HEK293 (cell line): ENCODE data around the gene PPP2R3A.
"Not testable (repeated sequence)": the region's sequence is repeated elsewhere in the genome, so short reads cannot be mapped to it uniquely, and the experiment has no call there.

ENCODE experiments used
- CTCF ChIA-PET: fragments of 350-600 bp; formaldehyde crosslinking; extraction: SDS; loops from one replicate; lab custom pipeline; 2021; ENCODE audit warnings: antibody characterized with exemption; lab: Yijun Ruan, JAX
- POLR2A ChIA-PET: fragments of 300-600 bp; formaldehyde crosslinking; extraction: SDS; loops from one replicate; lab custom pipeline; 2020; ENCODE audit warnings: antibody characterized with exemption, inconsistent platforms; lab: Yijun Ruan, JAX
- H3K27ac ChIP-seq: fragments of 200-500 bp; sonication (Bioruptor generic); 2 replicates; pipeline ENCODE4 v1.5.1; 2014; ENCODE audit warnings: low read depth, low read length, control low read depth, inconsistent platforms; ENCODE audit errors: extremely low read depth
- H3K36me3 ChIP-seq, 2 experiments: fragments of 200-500 bp in 1 of 2; sonication (Bioruptor generic) in 1 of 2; 1 replicate in 1 of 2; 2 replicates in 1 of 2; pipeline ENCODE4 v1.5.1; 2014 to 2017; ENCODE audit warnings: inconsistent platforms in 2 of 2, low read length in 2 of 2; ENCODE audit not compliant: control insufficient read depth in 2 of 2, insufficient read depth in 1 of 2
- H3K4me1 ChIP-seq: fragments of 200-500 bp; sonication (Bioruptor generic); 2 replicates; pipeline ENCODE4 v1.5.1; 2014; ENCODE audit warnings: mild to moderate bottlenecking, low read length, inconsistent platforms; ENCODE audit not compliant: control insufficient read depth, insufficient read depth
- H3K4me3 ChIP-seq: 2 replicates; pipeline ENCODE4 v1.5.1; 2011; ENCODE audit warnings: low read depth, mild to moderate bottlenecking, control low read depth, low read length, moderate library complexity
- H3K9me3 ChIP-seq: fragments of 200-500 bp; sonication (Bioruptor generic); 2 replicates; pipeline ENCODE4 v1.5.1; 2014; ENCODE audit warnings: low read depth, low read length, inconsistent platforms; ENCODE audit not compliant: control insufficient read depth, insufficient read depth
- AEBP2 ChIP-seq: fragments of 450-650 bp; formaldehyde crosslinking; IDR thresholded peaks from 2 replicates; pipeline ENCODE4 v1.5.1; 2016; ENCODE audit warnings: missing biosample characterization, missing genetic modification characterization, borderline replicate concordance
- FEZF1 ChIP-seq: fragments of 450-650 bp; formaldehyde crosslinking; IDR thresholded peaks from 2 replicates; pipeline ENCODE4 v1.5.1; 2016; ENCODE audit warnings: missing biosample characterization, missing genetic modification characterization
- GLIS1 ChIP-seq: fragments of 450-650 bp; formaldehyde crosslinking; IDR thresholded peaks from 2 replicates; pipeline ENCODE4 v1.5.1; 2016; ENCODE audit warnings: missing biosample characterization, missing genetic modification characterization
- HIC1 ChIP-seq: fragments of 450-650 bp; formaldehyde crosslinking; IDR thresholded peaks from 2 replicates; pipeline ENCODE4 v1.5.1; 2016; ENCODE audit warnings: missing biosample characterization, missing genetic modification characterization
- HOXC10 ChIP-seq: sonication (generic); formaldehyde crosslinking; IDR thresholded peaks from 2 replicates; pipeline ENCODE4 v1.8.1; 2023; ENCODE audit warnings: mild to moderate bottlenecking, missing genetic modification reagents
- KLF10 ChIP-seq: fragments of 450-650 bp; IDR thresholded peaks from 2 replicates; pipeline ENCODE4 v1.5.1; 2018; ENCODE audit warnings: missing biosample characterization, mild to moderate bottlenecking, missing genetic modification characterization
- PRDM1 ChIP-seq: fragments of 450-650 bp; formaldehyde crosslinking; IDR thresholded peaks from 2 replicates; pipeline ENCODE4; 2016; ENCODE audit warnings: missing biosample characterization, missing genetic modification characterization
- REPIN1 ChIP-seq: fragments of 450-650 bp; formaldehyde crosslinking; IDR thresholded peaks from 2 replicates; pipeline ENCODE4 v1.5.1; 2017; ENCODE audit warnings: missing biosample characterization, missing genetic modification characterization, low read depth
- SCRT1 ChIP-seq: fragments of 450-650 bp; formaldehyde crosslinking; IDR thresholded peaks from 2 replicates; pipeline ENCODE4 v1.5.1; 2016; ENCODE audit warnings: missing biosample characterization, missing genetic modification characterization, borderline replicate concordance
- SP7 ChIP-seq: fragments of 450-650 bp; formaldehyde crosslinking; IDR thresholded peaks from 2 replicates; pipeline ENCODE4 v1.5.1; 2016; ENCODE audit warnings: missing biosample characterization, missing genetic modification characterization
- WT1 ChIP-seq: fragments of 450-650 bp; formaldehyde crosslinking; IDR thresholded peaks from 2 replicates; pipeline ENCODE4 v1.5.1; 2016; ENCODE audit warnings: missing biosample characterization, missing genetic modification characterization
- YY2 ChIP-seq: fragments of 450-650 bp; formaldehyde crosslinking; IDR thresholded peaks from 2 replicates; pipeline ENCODE4 v1.5.1; 2016; ENCODE audit warnings: missing biosample characterization, missing genetic modification characterization
- ZNF18 ChIP-seq: fragments of 450-650 bp; formaldehyde crosslinking; IDR thresholded peaks from 2 replicates; pipeline ENCODE4 v1.5.1; 2016; ENCODE audit warnings: missing biosample characterization, missing genetic modification characterization
- ZNF19 ChIP-seq: fragments of 450-650 bp; formaldehyde crosslinking; IDR thresholded peaks from 2 replicates; pipeline ENCODE4; 2016; ENCODE audit warnings: missing biosample characterization, missing genetic modification characterization, low read depth
- ZNF24 ChIP-seq: fragments of 450-650 bp; formaldehyde crosslinking; IDR thresholded peaks from 2 replicates; pipeline ENCODE4 v1.5.1; 2016; ENCODE audit warnings: missing biosample characterization, missing genetic modification characterization
- ZNF354C ChIP-seq: fragments of 450-650 bp; formaldehyde crosslinking; IDR thresholded peaks from 2 replicates; pipeline ENCODE4 v1.5.1; 2016; ENCODE audit warnings: missing biosample characterization, missing genetic modification characterization, low read depth, borderline replicate concordance
- ZNF366 ChIP-seq: fragments of 450-650 bp; formaldehyde crosslinking; conservative IDR thresholded peaks from 2 replicates; pipeline ENCODE4 v1.5.1; 2016; ENCODE audit warnings: missing biosample characterization, missing genetic modification characterization
- ZNF391 ChIP-seq: fragments of 450-650 bp; formaldehyde crosslinking; IDR thresholded peaks from 2 replicates; pipeline ENCODE4 v1.5.1; 2016; ENCODE audit warnings: low read depth, missing biosample characterization, missing genetic modification characterization, borderline replicate concordance
- ZNF514 ChIP-seq: fragments of 450-650 bp; formaldehyde crosslinking; IDR thresholded peaks from 2 replicates; pipeline ENCODE4 v1.5.1; 2016; ENCODE audit warnings: missing biosample characterization, missing genetic modification characterization
- ZNF518A ChIP-seq: fragments of 450-650 bp; formaldehyde crosslinking; conservative IDR thresholded peaks from 2 replicates; pipeline ENCODE4 v1.5.1; 2016; ENCODE audit warnings: low read depth, missing biosample characterization, missing genetic modification characterization
- ZNF600 ChIP-seq: fragments of 450-650 bp; formaldehyde crosslinking; IDR thresholded peaks from 2 replicates; pipeline ENCODE4 v1.5.1; 2016; ENCODE audit warnings: missing biosample characterization, missing genetic modification characterization
- ZNF670 ChIP-seq: fragments of 450-650 bp; formaldehyde crosslinking; IDR thresholded peaks from 2 replicates; pipeline ENCODE4 v1.5.1; 2016; ENCODE audit warnings: missing biosample characterization, missing genetic modification characterization, low read depth
- ZNF768 ChIP-seq: fragments of 450-650 bp; formaldehyde crosslinking; IDR thresholded peaks from 2 replicates; pipeline ENCODE4 v1.5.1; 2018; ENCODE audit warnings: missing biosample characterization, mild to moderate bottlenecking, missing genetic modification characterization
- ZNF785 ChIP-seq: fragments of 450-650 bp; formaldehyde crosslinking; IDR thresholded peaks from 2 replicates; pipeline ENCODE4 v1.5.1; 2016; ENCODE audit warnings: missing biosample characterization, missing genetic modification characterization

The PPP2R3A gene

GRCh38 chr3:136142592-136142991 lies 177.1 kb downstream of the PPP2R3A start (continued):
- TF ChIP-seq ZNF518A (tag by site-specific recombination): no peak
- TF ChIP-seq ZNF19: no peak
- no peak for TF ChIP-seq ZNF768 (tag by site-specific recombination)
- TF ChIP-seq KLF10: no peak
- TF ChIP-seq WT1 (tag by site-specific recombination): 0 out of 2 replicates have a peak, but pooled peaks have one; percentile 21
- no peak for TF ChIP-seq HOXC10 (CRISPR knock-in tag)
- 0 out of 2 replicates have a peak, but pooled peaks have one; percentile 29 for TF ChIP-seq ZNF24
- 0 out of 2 replicates have a peak, but pooled peaks have one; percentile 22 for TF ChIP-seq ZNF18
- 0 out of 2 replicates have a peak, but pooled peaks have one; percentile 9 for TF ChIP-seq SCRT1
- no peak for TF ChIP-seq ZNF670 (tag by site-specific recombination)
- TF ChIP-seq PRDM1 (tag by site-specific recombination): 0 out of 2 replicates have a peak, but pooled peaks have one; percentile 6
- TF ChIP-seq ZNF366 (tag by site-specific recombination): peak; percentile 50; the same call in 1 of the 2 replicates
- no peak for TF ChIP-seq REPIN1 (tag by site-specific recombination)
- no peak for TF ChIP-seq YY2 (tag by site-specific recombination)
- peak; percentile 44; the same call in 1 of the 2 replicates for TF ChIP-seq FEZF1 (tag by site-specific recombination)
- peak; percentile 79 for TF ChIP-seq SP7

- POLR2A ChIA-PET, H3K4me1 ChIP-seq, H3K27ac ChIP-seq, H3K9me3 ChIP-seq: not testable (repeated sequence)
- TF ChIP-seq ZNF600: peak; percentile 66
- TF ChIP-seq, all 188 proteins: peak for 1; not testable (repeated sequence) for 187
- H3K4me3 ChIP-seq, H3K36me3 ChIP-seq, CTCF ChIA-PET: not testable (repeated sequence)
Observed at GRCh38 chr3:136144397-136144796, 178.9 kb downstream of the PPP2R3A start.

- ChIA-PET POLR2A (no interaction called here), CTCF (interaction anchor here (0.6 kb wide), 1 partner anchor 868 kb away, joined by 3 read pairs; no protein-coding TSS in a partner anchor)
- peaks cover 0 to 22% of the 10 kb centered on the region in 2 experiments; a peak in 1 of 3 replicates for H3K36me3 ChIP-seq
- peak; percentile 55 for TF ChIP-seq GLIS1 (tag by site-specific recombination)
- peak; percentile 69 for TF ChIP-seq SP7
- no peak for TF ChIP-seq AEBP2 (tag by site-specific recombination)
- no peak for TF ChIP-seq ZNF514 (tag by site-specific recombination)
- no peak for TF ChIP-seq ZNF785 (tag by site-specific recombination)
- TF ChIP-seq ZNF354C (tag by site-specific recombination): no peak
- TF ChIP-seq ZNF391 (tag by site-specific recombination): no peak
- TF ChIP-seq HIC1: 0 out of 2 replicates have a peak, but pooled peaks have one; percentile 24
Observed at GRCh38 chr3:136146981-136147729, 181.6 kb downstream of the PPP2R3A start.

More at GRCh38 chr3:136146981-136147729, 181.6 kb downstream of the PPP2R3A start:
- H3K4me3 ChIP-seq: no peak overlapping the region
- no peaks in the 10 kb centered on the region for H3K9me3 ChIP-seq
- peaks cover 13% of the 10 kb centered on the region for H3K4me1 ChIP-seq
- H3K27ac ChIP-seq: no peak overlapping the region
